ENCODE measurements around the gene SEMA5B. TPM values are rescaled to one million over a fixed set of nuclear protein-coding genes. Genes with fewer than 3 reads are reported as not detected.

The SEMA5B gene
- polyA plus RNA-seq, 1 donor (not counting 4 experiments of a cell fraction or from before 2014, with no cell fraction given): 0.04 TPM

GRCh38 chr3:122991236-122991985 lies 36.2 kb downstream of the SEMA5B start:
- H2AFZ ChIP-seq (ENCODE audit: control insufficient read depth, low read length): no peak overlapping the region
- H3K4me3 ChIP-seq (ENCODE audit: control insufficient read depth in 2 of 3, extremely low read depth in 1 of 3, insufficient read depth in 2 of 3, low read depth in 1 of 3, low read length in 3 of 3): no peak overlapping the region
- no peaks in the 10 kb centered on the region for H4K20me1 ChIP-seq (ENCODE audit: control insufficient read depth, extremely low read depth, insufficient read depth, low read length)
- DNase-seq (ENCODE audit: low read depth, low spot score) (no peak), FAIRE-seq (no peak)
- TF ChIP-seq EZH2 (IDR thresholded peaks at IDR 0.05; ENCODE audit: low read length): no peak
- no peaks in the 10 kb centered on the region for H3K79me2 ChIP-seq (ENCODE audit: control insufficient read depth, insufficient read depth, low read length)
- H3K27me3 ChIP-seq (ENCODE audit: control insufficient read depth, extremely low read depth, insufficient read depth, low read length): peaks cover 89% of the 10 kb centered on the region
- no peak overlapping the region for H3K9ac ChIP-seq (ENCODE audit: control insufficient read depth, extremely low read depth, insufficient read depth, low read length)
- dilution Hi-C loops (cut with MboI; ENCODE audit: extremely low pct_ligation_motif_present, low sequenced_read_pairs): no loop called here
- H3K4me2 ChIP-seq (ENCODE audit: control insufficient read depth, extremely low read depth, insufficient read depth, low read depth, low read length): no peak overlapping the region
- H3K27ac ChIP-seq (ENCODE audit: control insufficient read depth, insufficient read depth, low read length): no peak overlapping the region
- no peaks in the 10 kb centered on the region for H3K9me1 ChIP-seq (ENCODE audit: control insufficient read depth, extremely low read depth, insufficient read depth, low read length)
- H3K4me1 ChIP-seq (ENCODE audit: control insufficient read depth, extremely low read depth, insufficient read depth, low read length): no peaks in the 10 kb centered on the region
- no peaks in the 10 kb centered on the region for H3K9me3 ChIP-seq (ENCODE audit: control insufficient read depth, low read depth, low read length)
- H3K36me3 ChIP-seq (ENCODE audit: control insufficient read depth in 2 of 2, extremely low read depth in 1 of 2, insufficient read depth in 2 of 2, low read length in 2 of 2): no peaks in the 10 kb centered on the region

DNA sequence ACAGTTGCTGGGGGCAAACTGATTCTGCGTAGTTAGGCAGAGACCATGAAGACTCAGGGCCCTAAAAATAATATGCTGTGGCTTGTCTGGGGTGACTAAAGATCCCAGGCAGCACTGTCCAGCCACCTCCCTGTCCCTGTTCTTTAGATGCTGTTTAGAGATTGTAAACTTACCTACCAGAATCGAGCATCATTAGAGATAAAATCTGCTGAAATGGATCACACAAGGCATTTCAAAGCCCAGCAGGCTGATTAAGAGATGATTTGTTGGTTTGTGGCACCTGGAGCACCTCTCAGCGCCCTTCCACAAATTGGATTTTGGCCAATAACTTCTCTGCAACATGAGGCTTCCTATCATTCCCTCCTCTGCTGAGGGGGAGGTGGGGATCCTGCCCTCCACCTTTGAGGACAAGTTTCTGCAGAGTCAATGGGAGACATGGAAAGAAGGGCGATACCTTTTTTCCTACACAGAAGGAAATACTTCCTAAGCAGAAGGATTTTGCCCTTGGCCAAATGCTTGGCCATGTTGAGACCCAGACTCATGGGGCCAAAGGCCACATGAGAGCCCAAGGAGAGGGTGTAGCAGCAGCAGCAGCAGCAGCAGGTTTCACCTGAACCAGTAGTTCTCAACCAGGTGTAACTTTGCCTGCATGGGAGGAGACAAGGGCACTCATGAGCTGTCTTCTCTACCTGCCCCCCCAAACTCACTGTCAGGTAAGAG lies 37.5 kb downstream of the SEMA5B start:
- Histone ChIP-seq H3K9me3 (ENCODE audit: control insufficient read depth, low read depth, low read length) (no peaks in the 10 kb centered on the region), H3K4me1 (ENCODE audit: control insufficient read depth, extremely low read depth, insufficient read depth, low read length) (no peaks in the 10 kb centered on the region), H3K4me3 (ENCODE audit: control insufficient read depth in 2 of 3, extremely low read depth in 1 of 3, insufficient read depth in 2 of 3, low read depth in 1 of 3, low read length in 3 of 3) (no peak overlapping the region), H4K20me1 (ENCODE audit: control insufficient read depth, extremely low read depth, insufficient read depth, low read length) (no peaks in the 10 kb centered on the region), H3K4me2 (ENCODE audit: control insufficient read depth, extremely low read depth, insufficient read depth, low read depth, low read length) (no peak overlapping the region), H3K27ac (ENCODE audit: control insufficient read depth, insufficient read depth, low read length) (no peak overlapping the region), H3K27me3 (ENCODE audit: control insufficient read depth, extremely low read depth, insufficient read depth, low read length) (peaks cover 80% of the 10 kb centered on the region), H3K79me2 (ENCODE audit: control insufficient read depth, insufficient read depth, low read length) (no peaks in the 10 kb centered on the region), H3K9me1 (ENCODE audit: control insufficient read depth, extremely low read depth, insufficient read depth, low read length) (no peaks in the 10 kb centered on the region), H3K9ac (ENCODE audit: control insufficient read depth, extremely low read depth, insufficient read depth, low read length) (no peak overlapping the region), H2AFZ (ENCODE audit: control insufficient read depth, low read length) (no peak overlapping the region), H3K36me3 (ENCODE audit: control insufficient read depth in 2 of 2, extremely low read depth in 1 of 2, insufficient read depth in 2 of 2, low read length in 2 of 2) (no peaks in the 10 kb centered on the region)
- dilution Hi-C loops (cut with MboI; ENCODE audit: extremely low pct_ligation_motif_present, low sequenced_read_pairs): no loop called here
- TF ChIP-seq EZH2 (IDR thresholded peaks at IDR 0.05; ENCODE audit: low read length): peak; percentile 11
- TF ChIP-seq CTCF (optimal IDR thresholded peaks at IDR 0.05 in 1 of 3, IDR thresholded peaks at IDR 0.05 in 1 of 3, conservative IDR thresholded peaks at IDR 0.05 in 1 of 3; ENCODE audit: extremely low read depth in 1 of 3, insufficient read depth in 2 of 3, low read length in 3 of 3): no peak
- FAIRE-seq (peak; percentile 20), DNase-seq (ENCODE audit: low read depth, low spot score) (no peak)
